Measurements from ENCODE around the gene NADSYN1.

DNA sequence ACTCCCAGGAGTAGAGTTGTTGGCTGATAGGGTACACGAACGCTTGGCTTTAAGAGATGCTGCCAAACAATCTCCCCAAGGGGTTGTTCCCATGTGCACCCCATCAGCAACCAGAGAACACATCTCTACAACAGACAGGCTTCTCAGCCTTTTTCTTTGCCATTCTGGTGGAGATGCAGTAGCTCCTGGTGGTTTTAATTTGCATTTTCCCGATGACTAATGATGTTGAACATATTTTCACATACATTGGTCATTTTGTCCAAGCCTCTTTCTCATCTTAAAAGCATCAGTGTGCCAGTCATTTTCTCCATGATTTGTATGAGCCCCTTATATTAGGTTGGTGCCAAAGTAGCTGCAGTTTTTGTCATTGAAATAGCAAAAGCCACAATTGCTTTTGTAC is 26.6 kb upstream of the NADSYN1 start:
- TF ChIP-seq, protein P1, sequence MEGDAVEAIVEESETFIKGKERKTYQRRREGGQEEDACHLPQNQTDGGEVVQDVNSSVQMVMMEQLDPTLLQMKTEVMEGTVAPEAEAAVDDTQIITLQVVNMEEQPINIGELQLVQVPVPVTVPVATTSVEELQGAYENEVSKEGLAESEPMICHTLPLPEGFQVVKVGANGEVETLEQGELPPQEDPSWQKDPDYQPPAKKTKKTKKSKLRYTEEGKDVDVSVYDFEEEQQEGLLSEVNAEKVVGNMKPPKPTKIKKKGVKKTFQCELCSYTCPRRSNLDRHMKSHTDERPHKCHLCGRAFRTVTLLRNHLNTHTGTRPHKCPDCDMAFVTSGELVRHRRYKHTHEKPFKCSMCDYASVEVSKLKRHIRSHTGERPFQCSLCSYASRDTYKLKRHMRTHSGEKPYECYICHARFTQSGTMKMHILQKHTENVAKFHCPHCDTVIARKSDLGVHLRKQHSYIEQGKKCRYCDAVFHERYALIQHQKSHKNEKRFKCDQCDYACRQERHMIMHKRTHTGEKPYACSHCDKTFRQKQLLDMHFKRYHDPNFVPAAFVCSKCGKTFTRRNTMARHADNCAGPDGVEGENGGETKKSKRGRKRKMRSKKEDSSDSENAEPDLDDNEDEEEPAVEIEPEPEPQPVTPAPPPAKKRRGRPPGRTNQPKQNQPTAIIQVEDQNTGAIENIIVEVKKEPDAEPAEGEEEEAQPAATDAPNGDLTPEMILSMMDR (IDR thresholded peaks at IDR 0.05): no peak
- no peak for TF ChIP-seq POLR2A (IDR thresholded peaks at IDR 0.05)
- TF ChIP-seq POLR2AphosphoS5 (IDR thresholded peaks at IDR 0.05): no peak
- TF ChIP-seq EP300 (IDR thresholded peaks at IDR 0.05; ENCODE audit: low read depth): no peak

Data from transverse colon (tissue), 4 donors.